DMS53 (cell line): ENCODE measurements around the gene NDE1.
"Not testable (repeated sequence)": the region's sequence is repeated elsewhere in the genome, so short reads cannot be mapped to it uniquely, and the experiment has no call there.

Source experiments
- DNase-seq: peaks from one replicate; lab custom pipeline; 2025; lab: John Stamatoyannopoulos, UW

Gene NDE1

GRCh38 chr16:15699819-15700218, 49.8 kb downstream of the NDE1 start:
- DNase-seq = no peak

DNA sequence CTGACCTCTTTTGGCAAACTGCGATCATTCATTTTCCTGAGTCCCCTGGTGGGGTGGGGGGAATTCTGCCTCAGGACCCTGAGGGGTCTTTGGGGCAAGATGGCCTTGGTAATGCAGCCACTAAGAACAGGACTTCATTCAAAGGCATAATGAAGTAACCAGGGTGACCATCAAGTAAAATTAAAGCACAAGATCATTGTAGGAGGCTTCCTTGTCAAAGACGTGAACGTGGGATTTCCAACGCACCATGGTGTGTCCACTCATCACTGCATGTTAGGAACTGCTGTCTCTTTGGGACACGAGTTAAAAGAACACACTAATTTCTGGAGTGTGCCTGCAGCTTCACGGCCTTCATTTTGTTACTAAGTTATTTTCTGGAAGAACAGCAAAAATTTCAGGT, 51.3 kb downstream of the NDE1 start:
- DNase-seq = no peak

- DNase-seq = no peak
Observed at GRCh38 chr16:15701975-15702970, 52.2 kb downstream of the NDE1 start.

GRCh38 chr16:15703029-15703736, 53.1 kb downstream of the NDE1 start:
- no peak for DNase-seq

DNA sequence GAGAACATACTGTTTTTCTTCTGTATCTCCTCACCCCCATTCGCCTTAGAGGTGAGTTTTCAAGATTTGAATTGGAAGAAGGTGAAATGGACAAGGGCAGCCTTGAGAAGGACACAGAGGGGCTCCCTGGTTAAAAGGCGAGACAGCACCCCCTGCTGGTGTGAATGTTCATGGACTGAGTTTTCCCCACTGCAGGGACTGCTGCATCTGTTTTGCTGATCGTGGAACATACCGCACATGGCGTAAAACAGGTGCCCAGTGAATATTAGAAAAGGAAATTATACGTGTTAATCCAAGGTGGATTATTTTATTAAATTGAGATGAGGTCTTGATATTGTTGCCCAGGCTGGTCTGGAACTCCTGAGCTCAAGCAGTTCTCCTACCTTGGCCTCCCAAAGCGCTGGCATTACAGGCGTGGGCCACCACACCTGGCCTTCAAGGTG, 54.5 kb downstream of the NDE1 start:
- DNase-seq = peak; percentile 55

DNA sequence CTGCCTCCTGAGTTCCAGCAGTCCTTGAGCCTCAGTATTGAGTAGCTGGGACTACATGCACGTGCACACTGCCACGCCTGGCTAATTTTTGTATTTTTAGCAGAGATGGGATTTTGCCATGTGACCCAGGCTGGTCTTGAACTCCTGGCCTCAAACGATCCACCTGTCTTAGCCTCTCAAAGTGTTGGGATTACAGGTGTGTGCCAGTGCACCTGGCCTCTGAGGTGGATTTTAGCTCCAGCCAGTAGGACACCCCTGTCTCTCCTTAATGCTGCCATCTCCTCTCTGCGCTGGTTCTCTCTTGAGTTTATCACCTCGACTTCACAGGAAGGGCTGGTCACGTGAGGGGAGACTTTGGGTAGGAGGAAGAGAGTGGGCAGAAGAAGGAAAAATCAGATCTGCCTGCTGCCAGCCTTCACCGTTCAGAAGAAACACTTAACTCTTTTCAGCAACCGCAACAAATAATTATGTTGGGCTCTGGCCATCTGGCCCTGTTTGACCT, 55.1 kb downstream of the NDE1 start:
- no peak for DNase-seq

GRCh38 chr16:15707332-15707731, 57.3 kb downstream of the NDE1 start:
- DNase-seq = no peak

DNA sequence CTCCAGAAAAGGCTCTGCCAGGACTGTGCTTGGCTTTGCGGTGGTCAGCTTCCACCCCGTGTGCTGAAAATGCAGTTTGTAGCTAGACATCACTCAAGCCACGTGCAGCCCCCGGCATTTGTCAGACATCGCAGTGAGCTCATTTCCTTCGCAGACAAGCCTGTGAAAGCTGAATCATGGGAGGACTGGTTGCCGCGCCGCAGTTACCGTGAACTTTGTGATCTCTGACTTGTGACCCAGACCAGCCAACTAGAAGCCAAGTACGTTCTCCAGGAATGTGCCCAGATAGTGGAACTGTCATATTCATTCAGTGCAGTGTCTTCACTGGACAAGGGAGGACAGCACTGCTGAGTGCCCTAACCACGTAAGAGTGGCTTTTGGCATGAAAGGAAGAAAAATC, 58.1 kb downstream of the NDE1 start:
- DNase-seq = no peak

GRCh38 chr16:15708997-15709396, 59.0 kb downstream of the NDE1 start:
- DNase-seq = no peak

- DNase-seq = no peak
Observed at GRCh38 chr16:15714393-15715172, 64.5 kb downstream of the NDE1 start.

- DNase-seq = no peak
Observed at GRCh38 chr16:15715221-15715620, 65.2 kb downstream of the NDE1 start.

GRCh38 chr16:15716694-15717447, 66.8 kb downstream of the NDE1 start:
- DNase-seq = no peak

- DNase-seq = no peak
Observed at GRCh38 chr16:15721018-15721417, 71.0 kb downstream of the NDE1 start.

- DNase-seq = no peak
Observed at GRCh38 chr16:15723808-15724207, 73.8 kb downstream of the NDE1 start.

GRCh38 chr16:15725641-15726240, 75.7 kb downstream of the NDE1 start:
- no peak for DNase-seq

GRCh38 chr16:15726715-15727114, 76.7 kb downstream of the NDE1 start:
- DNase-seq = peak; percentile 67

- DNase-seq = not testable (repeated sequence)
Observed at GRCh38 chr16:15727697-15728096, 77.7 kb downstream of the NDE1 start.

DNA sequence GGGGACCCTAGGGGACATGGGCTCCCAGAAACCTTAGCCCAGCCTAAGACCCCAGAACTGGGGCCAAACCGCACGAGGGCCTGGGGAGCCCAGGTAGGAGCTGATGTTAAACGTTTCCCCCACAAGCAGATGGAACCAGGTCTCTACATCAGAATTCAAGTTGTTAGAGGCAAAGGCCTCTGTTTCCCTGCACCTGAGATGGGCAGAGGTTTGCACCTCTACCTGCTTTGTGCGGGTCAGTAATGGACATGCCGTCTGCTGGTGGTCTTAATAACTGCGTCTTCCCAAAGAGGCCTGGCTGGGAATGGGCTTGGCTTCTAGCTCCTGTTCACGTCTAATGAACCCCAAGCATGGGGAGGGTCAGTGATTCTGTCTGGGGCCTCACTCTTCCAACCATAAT, 79.1 kb downstream of the NDE1 start:
- no peak for DNase-seq

- DNase-seq = no peak
Observed at GRCh38 chr16:15732416-15732815, 82.4 kb downstream of the NDE1 start.

DNA sequence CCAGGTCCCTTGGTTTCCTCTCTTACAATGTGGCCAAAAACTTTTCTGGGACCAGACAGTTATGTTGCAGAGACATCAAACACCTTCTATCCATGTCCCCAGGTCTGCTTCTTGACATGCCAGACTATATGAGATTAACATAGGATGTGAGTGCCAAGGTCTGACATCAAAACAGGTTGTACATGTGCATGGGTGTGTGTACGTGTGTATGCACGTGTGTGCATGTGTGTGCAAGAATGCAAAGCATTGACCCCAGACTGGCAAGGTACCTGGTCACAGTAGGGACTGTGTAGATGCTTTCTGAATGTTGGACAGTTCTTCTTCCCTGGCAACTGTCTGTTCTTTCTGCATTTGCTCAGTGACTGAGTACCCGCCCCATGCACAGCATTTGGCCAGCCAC, 85.6 kb downstream of the NDE1 start:
- DNase-seq = no peak

DNA sequence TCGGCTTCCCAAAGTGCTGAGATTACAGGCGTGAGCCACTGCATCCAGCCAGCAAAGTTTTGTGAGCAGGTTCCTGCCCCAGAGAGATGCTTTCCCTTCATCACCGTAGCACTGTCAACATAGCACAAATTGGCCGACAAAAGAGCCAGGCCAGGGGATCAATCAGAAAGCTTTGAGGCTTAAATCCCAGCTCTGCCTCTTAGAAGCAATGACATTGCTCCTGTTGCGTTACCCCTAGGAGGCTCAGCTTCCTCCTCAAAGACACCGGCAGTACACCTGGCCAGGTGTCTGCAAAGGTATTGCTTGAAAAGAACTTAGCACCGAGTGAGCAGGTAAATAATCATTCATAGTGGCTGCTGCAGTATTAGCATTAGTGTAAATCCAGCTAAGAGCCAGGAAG, 86.5 kb downstream of the NDE1 start:
- DNase-seq = no peak
